HG03342 (cell line): Measurements from ENCODE around the gene DDX4.
"Not testable (repeated sequence)": the region's sequence is repeated elsewhere in the genome, so short reads cannot be mapped to it uniquely, and the experiment has no call there.

Experiments
- ATAC-seq: cut with Tn5 transposase; IDR thresholded peaks from one replicate; pipeline ENCODE4 v1.9.1; 2021; ENCODE audit warnings: mild to moderate bottlenecking, moderate library complexity; ENCODE audit not compliant: unreplicated experiment

The DDX4 gene

DNA sequence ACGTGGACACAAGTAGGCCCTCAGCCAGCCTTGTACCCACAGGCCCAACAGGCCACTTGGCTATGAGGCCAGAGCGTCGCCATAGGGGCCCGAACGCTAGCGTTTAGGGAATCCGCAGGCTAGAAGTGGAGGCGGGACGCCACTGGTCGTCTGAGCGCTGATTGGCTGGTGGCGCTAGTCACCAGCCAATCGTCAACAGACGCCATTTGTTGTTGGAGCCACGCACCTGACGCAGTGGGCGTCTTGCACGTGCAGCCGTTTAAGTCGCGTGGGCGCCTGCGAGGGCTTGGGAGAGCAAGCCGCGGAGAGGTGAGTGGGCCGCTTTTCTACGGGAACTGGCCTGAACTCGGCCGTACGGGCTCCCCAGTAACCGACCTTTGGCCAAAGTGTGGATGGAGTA lies at the start of gene DDX4:
Gene DDX4 (plus strand): TSS at position 269 of the 400 bp plus-strand sequence. CDS start 903 bp downstream, outside the sequence.
- no peak for ATAC-seq

DNA sequence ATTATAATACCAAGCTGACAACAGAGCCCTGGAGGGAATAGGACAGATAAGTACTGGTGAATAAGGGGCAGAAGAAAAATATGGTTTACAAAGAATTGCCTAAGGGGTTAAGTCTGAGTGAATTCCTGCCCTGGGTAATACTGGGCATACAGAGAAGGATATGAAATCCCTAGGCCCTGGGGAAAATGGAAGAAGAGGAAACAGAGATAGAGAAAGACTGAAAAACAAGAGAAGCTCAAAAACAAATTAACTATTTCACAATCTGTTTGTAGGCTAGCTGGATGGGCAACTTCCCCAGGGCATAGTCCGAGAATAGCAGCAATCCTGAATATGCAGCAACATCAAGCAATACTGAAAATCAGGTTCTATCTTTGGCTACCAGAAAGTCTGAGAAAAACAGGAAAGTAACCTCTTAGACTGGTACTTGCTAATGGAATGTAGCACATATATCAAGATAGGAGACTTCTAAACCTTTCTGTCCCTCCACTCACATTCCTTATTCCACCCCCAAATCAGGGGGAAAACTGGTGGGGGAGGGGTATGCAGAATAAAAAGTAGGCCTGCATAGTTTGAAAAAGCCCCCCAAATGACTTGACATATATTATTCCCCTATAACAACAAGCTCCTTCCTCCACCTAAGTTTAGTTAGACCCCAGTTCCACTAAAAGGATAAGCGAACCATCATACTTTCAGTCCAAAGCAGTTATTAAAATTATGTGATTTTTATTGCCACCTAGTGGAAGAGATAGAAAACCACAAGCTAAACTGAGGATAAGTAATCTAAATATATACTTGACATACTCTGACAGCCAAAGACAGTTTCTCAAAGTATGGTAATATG lies 46.4 kb upstream of the DDX4 start:
- no peak for ATAC-seq

DNA sequence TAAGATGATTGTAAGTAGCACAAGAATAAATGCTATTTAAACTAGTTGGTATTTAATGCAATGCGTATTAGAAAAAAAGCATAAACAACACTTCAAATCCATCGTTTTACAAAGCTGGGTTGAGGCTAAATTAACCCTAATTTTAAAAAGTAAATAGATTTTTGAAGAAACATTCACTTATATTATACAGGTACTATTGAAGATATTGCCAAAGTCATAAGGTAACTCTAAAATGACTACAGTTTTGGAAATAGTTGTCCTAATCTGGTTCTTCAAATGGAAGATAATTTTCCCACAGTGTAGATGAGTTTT lies 45.8 kb upstream of the DDX4 start:
- ATAC-seq: no peak

DNA sequence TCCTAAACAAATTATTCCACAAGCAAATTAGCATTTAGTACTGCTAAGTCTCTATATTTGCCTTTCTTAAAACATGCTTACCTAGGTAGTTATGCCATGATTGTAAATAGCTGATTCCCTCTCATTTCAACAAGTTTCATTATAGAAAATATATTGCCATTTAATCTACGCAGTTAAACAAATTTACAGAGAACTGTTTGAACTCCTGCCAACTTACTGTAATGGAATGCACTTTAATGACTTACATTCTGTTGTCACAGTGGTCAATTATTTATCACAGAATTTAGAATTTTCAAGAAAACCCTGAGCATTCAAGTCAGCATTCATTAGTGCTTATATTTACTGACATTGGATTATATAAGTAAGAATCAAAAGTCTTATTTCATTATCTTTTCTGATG lies 45.4 kb upstream of the DDX4 start:
- no peak for ATAC-seq

DNA sequence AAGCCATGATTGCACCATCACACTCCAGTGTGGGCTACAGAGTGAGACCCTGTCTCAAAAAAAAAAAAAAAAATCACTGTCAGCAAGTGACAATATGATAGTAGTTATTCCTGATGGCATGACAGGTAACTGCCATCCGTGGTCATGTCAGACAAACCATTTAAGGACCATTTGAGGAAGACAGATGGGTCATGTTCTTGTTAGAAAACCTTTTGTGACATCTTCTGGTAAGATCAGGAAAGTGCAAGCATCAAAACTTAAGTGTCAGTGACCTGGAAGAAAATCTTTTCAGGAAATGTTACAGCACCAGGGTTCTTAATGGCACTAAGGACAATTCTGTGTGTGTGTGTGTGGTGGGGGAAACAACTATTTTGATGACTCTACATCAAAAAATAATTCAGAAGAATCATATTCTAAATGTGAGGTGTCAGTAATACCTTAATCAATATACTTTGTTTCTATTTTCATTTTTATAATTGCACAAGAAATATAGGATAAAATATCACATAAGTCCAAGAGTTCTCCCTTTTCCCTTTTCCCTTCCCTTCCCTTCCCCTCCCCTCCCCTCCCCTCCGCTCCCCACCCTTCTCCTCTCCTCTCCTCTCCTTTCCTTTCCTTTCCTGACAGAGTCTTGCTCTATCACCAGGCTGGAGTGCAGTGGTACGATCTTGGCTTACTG lies 43.6 kb upstream of the DDX4 start:
- ATAC-seq: no peak

DNA sequence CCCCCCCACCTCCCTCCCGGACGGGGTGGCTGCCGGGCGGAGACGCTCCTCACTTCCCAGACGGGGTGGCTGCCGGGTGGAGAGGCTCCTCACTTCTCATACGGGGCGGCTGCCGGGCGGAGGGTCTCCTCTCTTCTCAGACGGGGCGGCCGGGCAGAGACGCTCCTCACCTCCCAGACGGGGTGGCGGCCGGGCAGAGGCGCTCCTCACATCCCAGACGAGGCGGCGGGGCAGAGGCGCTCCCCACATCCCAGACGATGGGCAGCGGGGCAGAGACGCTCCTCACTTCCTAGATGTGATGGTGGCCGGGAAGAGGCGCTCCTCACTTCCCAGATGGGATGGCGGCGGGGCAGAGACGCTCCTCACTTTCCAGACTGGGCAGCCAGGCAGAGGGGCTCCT lies 41.2 kb upstream of the DDX4 start:
- not testable (repeated sequence) for ATAC-seq

DNA sequence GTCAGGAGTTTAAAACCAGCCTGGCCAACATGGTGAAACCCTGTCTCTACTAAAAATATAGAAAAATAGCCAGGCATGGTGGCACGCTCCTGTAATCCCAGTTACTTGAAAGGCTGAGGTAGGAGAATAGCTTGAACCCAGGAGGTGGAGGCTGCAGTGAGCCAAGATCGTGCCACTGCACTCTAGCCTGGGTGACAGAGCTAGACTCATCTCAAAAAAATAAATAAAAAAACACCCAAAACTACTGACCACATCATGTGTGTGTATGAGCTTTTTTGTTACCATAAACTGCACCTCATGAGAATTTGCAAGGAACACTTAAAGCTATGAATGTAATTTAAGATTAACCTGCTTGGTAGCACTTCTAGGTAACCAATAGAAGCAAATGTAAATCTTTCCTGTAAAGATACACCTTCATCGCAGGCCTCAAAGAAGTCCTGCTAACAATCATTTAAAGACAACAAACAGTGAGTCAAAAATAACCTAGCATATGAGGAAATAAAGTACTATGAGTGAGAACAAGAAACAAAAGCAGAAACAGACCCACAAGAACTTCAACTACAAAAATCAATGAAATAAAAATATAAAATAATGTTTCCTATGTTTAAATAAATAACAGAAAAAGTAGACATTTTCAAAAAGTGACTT lies 38.7 kb upstream of the DDX4 start:
- ATAC-seq: peak; percentile 42

DNA sequence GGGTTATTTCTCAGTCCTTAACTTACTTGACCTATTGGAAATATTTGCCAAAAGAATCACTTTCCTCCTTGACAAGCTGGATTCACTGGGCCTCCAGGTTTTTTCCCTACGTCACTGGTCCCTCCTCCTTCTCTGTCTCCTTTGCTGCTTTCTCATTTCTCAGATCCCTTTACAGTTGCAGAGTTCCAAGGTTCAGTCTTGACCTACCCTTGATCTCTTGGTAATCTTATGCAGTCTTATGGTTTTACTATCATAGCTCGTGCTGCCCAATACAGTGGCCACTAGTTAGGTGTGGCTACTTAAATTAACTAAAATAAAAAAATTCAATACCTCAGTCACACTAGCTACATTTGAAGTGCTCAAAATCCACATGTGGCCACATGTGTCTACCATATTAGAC lies 37.1 kb upstream of the DDX4 start:
- ATAC-seq: no peak

DNA sequence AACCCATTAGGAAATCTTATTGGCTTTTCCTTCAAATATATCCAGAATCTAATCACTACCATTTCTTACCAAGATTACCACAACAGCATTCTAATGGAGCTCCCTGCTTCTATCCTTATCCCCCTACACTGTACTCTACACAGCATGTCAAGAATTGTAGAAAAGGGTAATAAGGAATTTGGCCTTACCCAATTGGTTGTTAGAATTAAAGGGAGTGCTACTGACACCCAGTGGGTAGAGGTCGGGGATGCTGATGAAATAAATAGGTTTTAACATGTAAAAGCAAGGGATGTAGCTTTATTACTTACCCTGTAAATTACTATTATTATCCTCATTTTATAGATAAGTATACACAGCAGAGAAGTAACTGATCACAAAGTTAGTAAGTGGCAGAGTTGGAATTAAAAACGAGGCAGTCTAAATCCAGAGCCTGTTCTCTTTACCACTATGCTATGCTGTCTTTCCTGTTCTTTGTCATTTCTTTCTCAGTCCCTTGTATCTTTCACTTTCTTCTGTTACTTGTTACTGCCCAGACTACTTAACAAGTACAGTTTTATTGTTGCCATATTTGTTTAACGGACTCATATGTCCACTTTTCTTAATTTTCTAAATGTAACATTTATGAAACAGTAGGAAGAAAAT lies 36.3 kb upstream of the DDX4 start:
- no peak for ATAC-seq

DNA sequence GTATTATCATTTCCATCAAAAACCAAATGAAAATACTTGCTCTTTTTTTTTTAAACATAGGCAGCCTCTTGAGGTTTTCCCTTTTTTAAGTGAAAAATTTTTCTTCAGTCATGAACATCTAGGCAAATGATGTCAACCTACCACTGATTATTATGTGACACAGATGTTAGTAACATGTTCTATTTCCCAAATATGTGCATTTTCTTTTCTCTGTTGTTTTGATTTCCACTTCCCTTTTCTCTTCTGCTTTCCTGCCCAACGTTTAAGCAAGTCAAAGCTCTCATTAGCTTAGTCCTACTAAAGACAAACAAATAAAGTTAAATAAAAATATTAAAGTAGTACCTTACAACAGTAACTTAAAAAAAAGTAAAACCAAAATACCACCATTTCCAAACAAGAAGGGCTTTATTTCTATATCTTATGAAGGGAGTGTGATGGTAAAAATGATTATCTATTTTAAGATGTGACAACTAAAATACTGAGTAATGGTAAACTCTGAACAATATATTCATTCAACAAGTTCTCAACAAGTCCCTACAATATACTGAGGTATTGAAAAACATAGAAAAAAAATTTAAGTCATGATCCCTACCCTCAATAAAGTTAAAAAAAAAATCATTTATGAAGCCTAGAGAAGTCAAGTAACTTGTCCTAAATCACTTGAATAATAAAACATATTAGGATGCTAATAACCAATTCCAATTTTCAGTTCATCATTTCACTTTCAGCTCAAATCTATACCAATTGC lies 35.1 kb upstream of the DDX4 start:
- no peak for ATAC-seq

DNA sequence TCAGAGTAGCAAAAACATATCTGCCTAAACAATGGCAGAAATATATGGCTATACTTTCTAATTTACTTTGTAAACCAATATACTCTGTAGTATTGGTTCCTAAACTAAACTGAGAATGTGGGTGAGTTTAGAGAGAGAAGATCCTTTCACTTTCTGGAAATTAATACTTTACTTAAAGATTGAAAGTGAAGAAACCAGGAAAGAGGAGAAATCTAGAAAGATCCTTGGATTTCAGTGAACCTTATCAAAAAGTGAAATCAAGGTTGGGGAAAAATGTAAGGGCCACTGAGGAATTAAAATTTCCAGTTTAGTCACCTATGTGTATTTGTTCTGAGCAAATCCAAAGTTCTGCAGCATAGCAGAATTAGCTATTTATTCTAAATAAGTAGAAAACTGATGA lies 31.6 kb upstream of the DDX4 start:
- ATAC-seq: no peak

DNA sequence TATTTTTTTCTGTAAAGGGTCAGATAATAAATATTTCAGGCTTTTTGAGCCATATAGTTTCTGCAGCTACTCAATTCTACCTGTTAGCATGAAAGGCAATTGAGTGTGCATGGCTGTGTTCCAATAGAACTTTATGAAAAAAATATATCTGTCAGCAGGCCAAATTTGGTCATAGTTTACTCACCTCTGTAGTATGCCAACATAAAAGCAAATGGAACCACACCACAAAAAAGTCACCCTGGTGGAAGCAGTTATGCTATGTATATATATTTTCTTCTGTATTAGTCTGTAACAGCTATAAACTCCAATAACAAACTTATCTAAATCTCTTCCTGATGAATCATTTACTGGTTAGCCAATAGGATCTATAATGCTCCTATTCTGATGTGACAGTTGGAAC lies 29.1 kb upstream of the DDX4 start:
- ATAC-seq: no peak

DNA sequence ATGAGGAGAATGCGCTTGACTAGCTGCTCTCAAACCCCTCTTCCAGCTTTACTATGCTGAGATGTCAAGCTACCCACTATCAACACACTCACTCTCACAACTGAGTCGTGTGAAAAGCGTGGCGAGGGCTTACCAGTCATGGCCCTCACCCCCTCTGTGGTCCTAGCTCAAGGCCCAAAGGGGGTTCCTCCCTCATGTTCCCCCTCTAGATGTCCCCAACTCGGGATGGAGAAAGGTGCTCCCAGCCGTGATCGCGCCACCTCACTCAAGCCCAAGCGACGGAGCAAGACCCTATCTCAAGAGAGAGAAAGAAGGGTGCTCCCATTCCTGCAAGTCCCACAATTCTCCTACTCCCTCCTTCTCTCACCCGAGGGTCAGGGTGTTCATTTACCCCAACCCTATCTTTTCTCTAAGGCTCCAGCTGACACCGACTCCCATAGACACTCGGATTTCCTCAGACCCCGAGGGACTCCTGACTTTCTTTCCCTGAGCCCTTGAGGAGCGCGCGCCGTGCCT lies 26.3 kb upstream of the DDX4 start:
- no peak for ATAC-seq

DNA sequence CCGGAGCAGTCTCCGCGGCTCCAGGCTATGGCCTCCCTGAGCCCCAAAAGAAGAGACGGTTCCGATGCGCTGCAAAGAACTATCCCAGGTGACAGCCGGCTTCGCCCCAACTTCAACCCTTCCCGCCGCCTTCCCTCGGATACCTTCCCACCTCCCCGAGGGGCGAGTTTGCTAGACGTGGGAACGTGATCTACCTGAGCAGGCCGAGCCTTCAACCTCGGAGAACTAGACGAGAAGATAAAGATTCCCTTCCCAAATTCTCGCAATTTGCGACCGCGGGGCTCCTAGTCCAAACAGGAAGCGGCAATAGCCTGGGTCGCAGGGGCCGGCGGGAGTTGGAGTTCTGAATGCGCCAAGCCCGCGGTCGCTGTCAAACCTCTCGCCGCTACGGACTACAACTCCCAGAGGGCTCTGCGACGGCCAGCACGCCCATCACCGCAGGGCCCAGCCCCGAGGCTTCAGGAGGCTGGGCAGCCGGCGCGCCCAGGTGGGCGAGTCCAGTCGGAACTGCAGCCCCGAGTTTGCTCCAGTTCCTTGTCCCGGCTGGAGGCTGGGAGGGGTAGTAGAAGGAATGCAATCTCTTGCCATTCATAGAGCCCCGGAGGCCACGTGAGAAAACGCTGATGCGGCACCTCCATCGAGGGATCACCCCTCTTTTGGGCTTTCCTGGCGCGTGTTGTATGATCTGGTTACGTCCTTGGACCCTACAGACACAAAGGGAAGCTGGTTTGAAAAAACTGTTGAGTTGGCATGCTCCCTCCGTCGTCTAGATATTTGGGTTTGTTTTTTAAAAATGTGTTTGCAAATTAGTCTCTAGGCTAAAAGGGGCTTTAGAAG lies 25.6 kb upstream of the DDX4 start, which contains the start of gene SLC38A9:
Gene SLC38A9 (minus strand): TSS at position 302 of the 837 bp plus-strand sequence. CDS start 14,366 bp downstream, outside the sequence.
- ATAC-seq: peak; percentile 100

DNA sequence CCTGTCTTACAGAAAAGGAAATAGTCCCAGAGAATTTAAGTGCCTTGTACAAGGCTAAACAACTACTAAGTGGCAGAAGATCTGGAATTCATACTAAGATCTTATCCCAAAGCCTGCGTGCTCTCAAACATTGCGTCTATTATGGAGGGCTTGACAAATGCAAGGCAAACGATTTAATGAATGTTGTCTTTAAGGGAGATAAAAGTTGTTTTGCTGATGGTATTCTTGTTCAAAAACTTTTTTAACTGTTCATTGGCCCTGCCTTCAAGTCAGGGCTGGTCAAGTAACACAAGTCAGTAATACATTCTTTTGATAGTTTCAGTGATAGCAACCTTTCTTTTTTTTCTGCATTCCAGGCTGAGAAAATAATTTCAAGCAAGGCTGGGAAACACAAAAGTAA lies 24.0 kb upstream of the DDX4 start:
- ATAC-seq: no peak

DNA sequence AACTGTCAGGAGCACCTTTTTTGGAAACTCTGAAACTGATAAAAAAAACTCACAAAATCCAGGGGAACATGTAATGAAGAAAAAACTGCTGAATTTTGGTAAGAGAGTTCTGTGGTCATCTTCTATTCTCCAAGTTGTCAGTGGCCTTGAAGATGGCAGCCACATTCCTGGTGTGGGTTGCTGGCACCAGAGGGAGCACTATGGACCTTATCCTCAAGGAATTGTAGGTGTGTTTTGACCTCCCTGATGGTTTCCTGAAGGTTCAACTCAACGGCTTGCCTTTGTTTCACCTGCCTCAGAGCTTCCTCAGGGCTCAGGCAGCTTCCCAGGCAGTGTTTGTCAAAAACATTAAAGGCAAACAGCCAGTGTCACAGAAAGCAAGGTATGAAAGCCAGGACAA lies 23.5 kb upstream of the DDX4 start:
- no peak for ATAC-seq

DNA sequence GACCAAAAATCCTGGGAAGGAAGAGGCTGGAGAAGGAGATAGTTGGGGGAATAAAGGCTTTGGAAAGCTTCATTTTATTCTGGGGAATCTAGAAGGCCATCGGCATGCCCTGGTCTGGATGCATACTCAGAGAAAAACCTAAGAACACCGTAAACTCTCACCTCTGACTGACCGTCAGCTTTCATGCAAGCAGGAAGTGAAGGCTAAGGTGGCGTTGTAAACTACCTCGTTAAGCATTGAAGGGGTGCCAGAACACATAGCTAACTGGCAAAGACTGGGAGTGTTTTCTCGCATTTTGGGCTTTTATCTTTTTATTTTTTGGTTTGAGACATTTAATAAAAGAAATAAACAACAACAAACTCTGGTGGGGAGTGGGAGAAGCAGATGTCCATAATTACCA lies 23.1 kb upstream of the DDX4 start:
- ATAC-seq: no peak

DNA sequence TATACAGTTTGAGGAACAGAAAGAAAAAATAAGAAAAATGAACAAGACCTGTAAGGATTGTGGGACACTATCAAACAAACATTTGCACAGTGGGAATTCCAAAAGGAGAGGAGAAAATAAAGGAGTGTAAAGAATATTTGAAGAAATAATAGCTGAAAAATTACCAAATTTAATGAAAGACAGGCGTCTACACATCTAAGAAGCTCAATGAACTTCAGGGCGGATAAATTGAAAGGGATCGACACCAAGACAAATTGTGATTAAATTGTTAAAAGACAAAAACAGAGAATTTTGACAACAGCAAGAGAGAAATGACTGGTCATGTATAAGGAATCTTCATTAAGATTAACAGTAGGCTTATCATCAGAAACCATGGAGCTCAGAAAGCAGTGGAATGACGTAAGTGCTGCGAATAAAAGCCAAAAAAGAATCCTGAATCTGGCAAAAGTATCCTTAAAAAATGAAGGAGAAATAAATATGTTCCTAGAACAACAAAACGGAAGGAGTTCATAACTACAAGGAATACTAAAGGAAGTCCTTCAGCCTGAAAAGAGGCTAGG lies 22.3 kb upstream of the DDX4 start:
- ATAC-seq: no peak

DNA sequence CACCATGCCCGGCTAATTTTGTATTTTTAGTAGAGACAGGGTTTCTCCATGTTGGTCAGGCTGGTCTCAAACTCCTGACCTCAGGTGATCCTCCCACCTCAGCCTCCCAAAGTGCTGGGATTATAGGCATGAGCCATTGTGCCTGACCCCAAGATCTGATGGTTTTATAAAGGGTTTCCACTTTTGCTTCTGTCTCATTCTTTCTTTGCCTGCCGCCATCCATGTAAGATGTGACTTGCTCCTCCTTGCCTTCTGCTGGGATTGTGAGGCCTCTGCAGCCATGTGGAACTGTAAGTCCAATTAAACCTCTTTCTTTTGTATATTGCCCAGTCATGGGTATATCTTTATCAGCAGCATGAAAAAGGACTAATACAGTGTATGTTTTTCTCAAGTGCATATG lies 18.8 kb upstream of the DDX4 start:
- not testable (repeated sequence) for ATAC-seq
